Muscle of back (tissue), 11 donors: Measurements from ENCODE around the gene RALGAPA2. TPM values are rescaled to one million over a fixed set of nuclear protein-coding genes. Genes with fewer than 3 reads are reported as not detected.

ENCODE experiments used
- DNase-seq, 3 donors: peaks; one replicate each; pipeline versions ENCODE4 v3.0.0 to v3.0.0-alpha.2; 2013
- polyA plus RNA-seq, 10 donors: library from polyadenylated mRNA; unstranded; fragments of 120-200 nt; gene quantifications; one replicate each; pipeline ENCODE4 v1.2.1, GENCODE V29; 2013; ENCODE audit not compliant: insufficient read length in 10 of 10

The RALGAPA2 gene
- polyA plus RNA-seq, 10 donors: 6.8 to 12.3 (median 10.2) TPM

DNA sequence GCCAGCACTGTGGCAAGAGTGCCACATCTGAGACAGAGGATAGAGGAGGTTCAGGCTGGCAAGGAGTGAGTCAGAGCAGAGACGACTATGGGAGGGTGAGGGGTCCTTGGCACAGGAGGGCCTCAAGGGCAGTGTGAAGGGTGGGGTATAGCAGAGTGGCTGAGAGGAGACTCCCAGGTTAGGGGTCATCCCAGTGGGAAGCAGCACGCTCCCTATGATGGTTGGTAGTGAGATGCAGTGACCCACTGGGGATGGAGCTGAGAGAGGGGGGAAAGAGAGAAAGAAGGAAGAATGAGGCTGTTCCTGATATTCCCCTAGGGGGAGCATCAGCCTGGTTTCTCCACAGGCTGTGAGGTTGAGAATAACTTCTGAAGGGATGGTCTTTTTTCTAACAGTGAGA is 247.2 kb downstream of the RALGAPA2 start:
- no peak for DNase-seq

DNA sequence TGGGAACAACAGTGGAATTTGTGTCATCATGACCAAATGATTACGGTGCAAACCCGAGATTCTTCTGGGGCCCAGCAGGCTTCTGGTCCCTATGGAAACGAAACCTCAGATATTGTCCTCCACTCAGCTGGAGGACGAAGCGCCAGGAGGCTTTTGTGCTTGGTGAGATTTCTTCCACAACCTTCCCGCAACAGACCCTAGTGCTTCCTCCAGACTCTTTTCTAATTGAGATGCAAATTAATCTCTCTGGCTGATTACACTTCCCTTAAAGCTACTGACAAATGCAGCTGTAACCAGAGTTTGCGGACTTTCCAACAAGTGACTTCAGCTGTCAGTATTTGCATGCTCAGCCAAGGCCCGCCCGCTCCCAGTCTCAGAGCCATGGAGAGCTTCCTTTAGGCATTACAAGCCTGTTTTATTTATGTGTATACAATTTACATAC is 248.5 kb downstream of the RALGAPA2 start:
- peak; percentile 22 to 70 (median 56) for DNase-seq

DNA sequence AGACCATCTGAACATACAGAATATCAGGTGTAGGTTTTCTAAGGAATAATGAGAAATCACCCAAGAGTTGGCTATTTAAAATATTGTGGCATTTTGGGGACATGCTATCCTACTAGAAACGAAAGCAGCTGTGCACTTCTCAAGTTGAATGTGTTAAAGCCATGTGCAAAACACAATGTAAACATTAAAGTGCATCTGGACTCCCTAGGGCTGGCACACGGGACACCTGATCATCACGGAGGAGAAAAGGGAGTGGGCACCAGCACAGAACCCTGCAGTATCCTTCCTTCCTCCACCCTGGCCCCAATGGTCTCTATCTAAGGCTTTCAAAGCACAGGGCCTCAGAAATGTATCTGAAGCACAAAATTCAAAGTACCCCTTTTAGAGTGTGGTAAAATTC is 250.3 kb downstream of the RALGAPA2 start:
- no peak for DNase-seq

DNA sequence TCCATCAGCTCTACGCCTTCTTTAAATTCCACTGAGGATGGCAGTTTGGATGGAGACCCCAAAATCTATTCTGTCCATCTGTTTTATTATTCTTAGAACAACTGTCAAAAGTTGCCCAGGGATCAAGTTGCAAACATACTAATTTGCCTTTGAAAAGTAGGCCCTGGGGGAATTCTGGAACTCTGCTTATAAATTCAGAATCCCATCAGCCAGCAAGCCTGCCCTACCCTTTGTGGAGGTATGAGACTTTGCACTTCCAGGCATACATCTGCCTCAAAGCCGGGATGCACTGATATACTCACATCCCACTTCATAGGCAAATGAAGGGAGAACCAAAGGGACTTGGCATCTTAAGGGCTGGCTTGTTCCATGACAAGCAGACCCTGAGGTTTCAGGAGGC is 250.9 kb downstream of the RALGAPA2 start:
- no peak for DNase-seq

DNA sequence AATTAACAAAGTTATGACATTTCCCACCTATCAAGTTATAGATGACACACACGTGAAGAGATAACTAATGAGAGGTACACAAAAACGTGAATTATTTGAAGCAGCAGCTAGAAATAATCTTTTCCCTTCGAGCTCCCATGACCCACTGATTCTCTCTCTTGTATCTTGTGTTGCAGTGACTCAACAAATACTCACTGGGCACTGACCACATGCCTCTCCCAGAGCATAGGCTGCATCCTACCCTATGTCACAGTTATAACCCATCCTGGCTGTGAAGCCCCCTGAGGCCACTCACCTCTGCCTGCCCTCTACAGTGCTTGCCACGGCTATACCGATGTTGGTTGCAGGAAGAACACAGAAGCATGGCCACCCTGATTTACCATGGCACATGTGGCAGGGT is 252.7 kb downstream of the RALGAPA2 start:
- DNase-seq: no peak

DNA sequence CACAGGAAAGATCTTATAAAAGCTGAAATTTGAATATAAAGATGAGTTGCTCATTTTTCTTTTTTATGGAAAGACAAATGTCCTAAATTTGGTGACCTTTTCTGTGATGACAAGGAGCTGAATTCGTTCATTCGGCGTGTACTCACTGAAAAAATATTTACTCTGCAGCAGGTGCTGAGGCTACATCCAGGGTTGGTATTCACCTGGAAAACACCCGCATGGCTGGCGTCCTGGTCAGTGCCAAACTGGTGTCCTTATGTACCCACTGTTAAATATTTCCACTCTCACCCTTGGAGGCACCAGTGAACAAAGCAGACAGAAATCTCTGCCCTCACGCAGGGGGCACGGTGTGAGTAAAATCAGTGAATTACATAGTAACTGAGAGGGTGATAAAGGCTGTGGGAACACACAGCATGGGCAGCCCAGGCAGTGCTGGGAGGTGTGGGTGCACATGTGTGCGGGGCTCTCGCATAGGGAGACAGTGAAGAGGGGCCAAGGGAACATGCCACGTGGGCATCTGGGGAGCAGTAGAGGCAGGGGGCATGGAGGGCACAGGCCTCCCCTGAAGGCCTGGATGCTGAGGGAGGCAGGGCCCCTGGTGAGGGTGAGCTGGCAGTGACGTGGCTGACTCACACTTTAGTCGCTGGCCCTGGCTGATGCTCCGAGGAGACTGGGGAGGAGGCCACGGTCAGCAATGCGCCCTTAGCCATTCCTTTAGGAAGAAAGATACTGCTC is 254.9 kb downstream of the RALGAPA2 start:
- DNase-seq: no peak

DNA sequence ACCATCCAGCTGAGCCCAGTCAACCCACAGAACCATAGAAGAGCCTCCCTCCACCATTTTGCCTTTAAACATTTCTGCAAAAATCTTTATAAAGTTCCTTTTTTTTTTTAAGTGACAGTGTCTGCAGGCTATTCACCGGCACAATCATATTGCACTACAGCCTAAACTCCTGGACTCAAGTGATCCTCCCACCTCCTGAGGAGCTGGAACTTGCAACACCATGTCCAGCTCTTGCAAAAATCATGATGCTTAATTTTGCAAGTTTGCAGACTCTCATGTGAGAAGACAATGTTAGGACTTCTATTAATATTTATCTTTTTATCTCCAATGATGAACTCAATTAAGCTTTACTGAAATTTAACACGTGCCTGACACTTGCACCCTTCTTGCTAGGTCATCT is 255.7 kb downstream of the RALGAPA2 start:
- no peak for DNase-seq

DNA sequence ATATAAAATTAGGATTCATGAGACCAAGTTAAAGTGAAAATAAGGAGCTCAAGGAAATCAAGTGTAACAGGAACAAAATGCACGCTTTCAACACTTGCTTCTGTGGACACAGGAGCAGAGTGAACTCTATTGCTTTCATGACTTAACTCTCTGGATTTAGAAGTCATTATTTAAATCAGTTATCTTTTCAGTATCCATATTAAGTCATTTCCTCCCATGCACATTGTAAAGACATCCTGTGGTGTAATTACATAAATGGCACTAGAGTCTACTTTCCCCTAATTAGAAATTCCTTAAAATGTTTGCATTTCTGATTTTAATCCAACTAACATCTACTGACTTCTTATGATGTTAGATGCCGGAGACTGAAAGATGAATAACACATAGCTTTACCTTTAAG is 256.5 kb downstream of the RALGAPA2 start:
- no peak for DNase-seq

DNA sequence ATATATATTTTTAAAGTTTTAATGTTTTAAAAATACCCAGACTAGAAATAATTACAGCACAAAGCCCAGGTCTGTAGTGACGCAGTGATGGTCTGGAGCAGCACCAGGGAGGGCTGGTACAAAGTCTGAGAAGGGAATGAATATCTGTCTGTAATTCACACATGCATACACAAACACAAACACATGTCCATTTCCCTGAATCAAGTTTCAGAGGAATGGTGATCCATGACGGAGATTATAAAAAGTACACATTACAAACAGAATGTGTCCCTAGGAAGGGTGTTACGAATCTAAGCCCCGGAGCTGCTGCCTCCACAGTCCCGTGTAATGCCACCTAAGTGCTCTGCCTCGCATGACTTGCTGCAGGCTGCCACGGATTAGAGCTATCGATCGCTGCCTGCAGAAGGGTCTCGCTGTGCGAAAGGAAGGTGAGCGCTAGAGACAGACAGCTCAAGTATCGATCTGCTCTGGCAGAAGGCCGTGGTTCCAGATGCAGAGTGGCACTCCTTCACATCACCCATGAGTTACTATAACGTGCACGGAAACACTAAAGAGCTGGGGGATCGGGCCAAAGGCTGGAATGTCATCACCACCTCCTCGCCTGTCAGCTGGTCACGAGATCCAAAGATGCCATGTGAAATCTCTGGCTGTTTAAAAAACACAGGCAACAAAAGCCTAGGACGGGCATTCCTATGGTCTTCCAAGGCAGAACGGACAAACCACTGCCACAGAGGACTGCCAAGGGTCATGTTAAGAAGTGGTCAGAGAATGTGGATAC is 257.4 kb downstream of the RALGAPA2 start:
- no peak for DNase-seq

DNA sequence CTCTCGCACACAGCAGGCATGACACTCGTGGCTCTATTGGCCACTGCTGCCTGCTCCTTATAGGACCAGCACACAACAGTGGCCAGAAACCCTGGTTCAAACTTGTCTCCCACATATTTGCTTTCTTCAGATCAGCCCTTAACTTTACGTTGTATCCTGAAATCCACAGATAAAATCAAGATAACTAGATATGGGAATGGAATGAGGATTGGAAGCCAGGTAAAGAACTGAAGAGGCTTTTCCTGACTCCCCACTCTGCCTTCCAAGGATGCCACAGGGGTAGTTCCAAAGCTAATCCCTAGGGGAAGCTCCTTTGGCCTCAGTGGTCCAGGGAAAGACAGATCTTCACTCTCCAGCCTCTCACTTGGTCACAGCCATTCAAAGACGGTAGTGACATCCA is 258.1 kb downstream of the RALGAPA2 start:
- DNase-seq: no peak

DNA sequence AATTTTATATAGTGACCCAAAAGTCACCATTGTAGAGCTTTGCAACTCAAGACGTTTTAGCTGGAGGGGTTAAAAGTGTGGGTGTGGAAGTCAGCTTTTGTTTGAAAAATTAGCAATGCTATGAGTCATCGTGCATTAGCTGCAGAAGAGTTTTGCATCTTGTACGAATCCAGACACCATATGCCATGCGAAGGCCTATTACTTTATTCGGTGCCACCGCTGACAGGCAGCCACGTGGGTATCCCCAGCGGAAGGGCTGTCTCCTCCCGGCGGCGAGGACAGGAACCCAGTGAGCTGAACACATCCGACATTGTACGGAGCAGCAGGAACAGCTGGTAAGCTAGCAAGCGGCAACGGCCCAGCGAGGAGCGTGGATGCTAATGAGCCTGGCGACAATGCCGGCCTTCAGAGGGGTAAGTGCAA is 260.2 kb downstream of the RALGAPA2 start:
- peak; percentile 44 to 72 (median 48) for DNase-seq

DNA sequence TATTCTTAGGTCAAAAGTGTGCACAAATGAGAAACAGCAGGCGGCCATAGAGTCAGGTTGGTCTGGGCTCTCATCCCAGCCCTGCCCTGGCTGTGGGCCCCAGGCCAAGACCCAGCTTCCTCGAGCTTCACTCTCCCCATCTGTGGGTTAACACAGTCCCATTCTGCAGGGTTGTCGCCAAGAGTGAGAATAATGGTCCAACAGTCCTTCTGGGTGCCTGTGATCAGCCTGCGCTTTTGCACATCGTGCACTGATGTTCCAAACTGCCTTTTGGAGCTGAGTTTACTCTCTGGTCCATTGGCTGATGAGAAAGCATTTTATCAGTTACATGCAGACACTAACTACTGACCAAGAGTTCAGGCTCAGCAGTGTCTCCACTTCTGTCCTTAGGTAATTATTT is 261.9 kb downstream of the RALGAPA2 start:
- peak in 2 of 3 donors; percentile 5 to 21 for DNase-seq

DNA sequence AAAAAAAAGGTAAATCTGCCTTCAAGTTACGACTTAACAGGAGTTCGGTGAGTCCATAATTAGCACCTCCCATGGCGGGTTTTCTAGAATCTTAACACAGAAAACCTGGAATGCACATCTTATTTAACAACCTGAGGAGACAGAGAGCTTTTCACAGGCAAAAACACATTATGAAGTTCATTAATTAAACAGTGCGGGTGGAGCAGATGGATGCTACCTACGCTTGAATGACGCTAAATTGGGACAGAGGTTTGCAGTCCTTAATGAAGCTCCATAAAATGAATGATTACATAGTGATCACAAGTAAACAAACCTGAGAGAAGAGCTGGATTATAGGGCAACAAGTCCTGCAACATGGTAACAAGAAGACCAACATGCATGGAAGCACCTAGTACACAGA is 263.6 kb downstream of the RALGAPA2 start:
- DNase-seq: no peak

DNA sequence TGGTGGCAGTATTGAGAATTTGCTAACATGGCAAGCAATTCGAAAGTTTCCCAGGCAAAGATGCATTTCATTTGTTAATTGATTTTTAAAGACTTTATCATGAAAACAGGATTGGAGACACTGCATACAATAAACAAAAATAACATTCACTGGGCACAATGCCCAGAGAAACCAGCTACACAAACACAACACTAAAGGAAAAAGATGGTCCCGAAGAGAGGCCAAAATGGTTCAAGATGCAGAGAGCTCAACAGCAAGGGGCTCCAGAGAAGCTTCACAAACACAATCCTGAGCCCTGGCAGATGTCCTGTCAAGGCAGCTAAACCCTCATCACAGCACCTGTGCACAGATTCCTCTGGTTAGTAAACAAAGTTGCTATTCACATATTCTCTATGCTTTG is 265.2 kb downstream of the RALGAPA2 start:
- no peak for DNase-seq

DNA sequence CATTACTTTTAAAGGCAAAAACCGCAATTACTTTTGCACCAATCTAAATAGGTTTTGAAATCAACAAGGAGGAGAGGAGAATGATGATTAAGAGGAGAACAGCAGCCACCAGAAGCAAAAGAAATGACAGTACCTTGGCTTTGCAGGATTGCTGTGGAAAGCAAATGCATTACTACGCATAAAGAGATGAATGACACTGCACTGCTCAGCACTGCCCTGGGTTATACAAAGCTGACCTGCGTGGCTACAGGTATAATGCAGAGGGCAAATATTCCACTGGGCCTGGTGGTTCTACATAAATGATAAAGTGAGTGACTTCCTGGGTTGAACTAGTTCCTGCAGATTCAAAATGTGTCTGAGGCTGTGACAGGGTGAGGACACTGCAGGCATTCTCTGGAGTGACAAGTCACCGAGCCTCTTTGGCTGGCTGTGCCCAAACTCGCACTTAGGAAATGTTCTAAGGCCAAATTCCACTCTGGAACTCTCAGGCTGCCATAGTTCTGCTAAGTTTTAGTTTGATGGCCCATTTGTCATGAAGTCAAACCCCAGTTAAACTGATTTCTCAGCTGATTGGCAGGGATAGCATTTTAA is 265.9 kb downstream of the RALGAPA2 start:
- no peak for DNase-seq

DNA sequence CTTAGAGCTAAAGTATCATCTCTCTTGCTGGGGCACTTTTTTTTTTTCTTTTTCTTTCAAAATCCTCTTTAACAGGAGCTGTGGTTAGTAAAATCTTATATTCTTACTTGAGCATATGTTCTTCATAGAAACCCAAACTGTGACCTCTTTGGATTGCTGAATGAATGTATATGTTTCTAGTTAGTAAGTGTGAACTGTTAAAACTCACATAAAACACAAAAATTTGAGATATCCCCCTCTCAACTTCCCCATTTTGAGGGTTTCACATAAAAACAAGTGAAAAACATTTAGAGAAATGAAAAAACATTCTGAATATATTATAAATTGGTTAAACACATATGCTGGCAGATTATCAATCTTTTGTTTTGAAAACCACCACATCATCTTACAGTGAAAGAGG is 266.4 kb downstream of the RALGAPA2 start:
- no peak for DNase-seq

DNA sequence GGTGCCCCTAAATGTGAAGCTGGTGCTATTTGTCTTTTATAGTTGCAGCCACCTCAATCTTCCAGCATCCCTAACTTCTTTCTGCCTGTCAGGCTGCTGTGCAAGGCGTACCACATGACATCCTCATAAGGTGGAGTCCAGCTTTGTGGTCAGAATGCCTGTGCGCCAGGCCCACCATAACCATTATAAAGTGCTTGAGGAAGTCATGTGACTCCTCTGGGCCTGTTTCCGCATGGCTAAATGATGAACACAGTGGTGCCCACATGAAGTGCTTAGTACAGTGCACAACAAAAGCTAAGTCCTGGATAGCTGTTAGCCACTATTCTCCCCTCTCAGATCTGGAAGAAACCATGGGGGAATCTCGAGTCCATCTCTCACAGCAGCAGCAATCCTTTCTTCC is 268.9 kb downstream of the RALGAPA2 start:
- DNase-seq: no peak

DNA sequence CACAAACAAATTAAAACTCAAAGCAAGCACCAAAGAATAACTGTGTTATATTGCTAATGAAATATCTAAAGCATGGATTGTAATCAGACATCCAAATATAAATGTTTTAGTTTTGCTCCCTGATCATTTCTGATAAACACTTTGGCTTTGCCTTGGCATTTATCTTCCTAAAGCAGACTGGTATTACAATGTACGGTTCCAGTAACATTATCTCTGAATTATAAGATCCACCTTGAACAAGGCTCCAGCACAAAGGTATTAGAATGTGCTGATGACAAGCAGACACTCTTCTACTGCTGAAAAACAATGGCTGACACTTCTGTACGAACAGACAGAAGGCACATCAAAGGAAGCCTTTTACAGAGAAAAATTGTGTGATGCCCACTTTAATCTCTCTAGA is 270.0 kb downstream of the RALGAPA2 start:
- no peak for DNase-seq

DNA sequence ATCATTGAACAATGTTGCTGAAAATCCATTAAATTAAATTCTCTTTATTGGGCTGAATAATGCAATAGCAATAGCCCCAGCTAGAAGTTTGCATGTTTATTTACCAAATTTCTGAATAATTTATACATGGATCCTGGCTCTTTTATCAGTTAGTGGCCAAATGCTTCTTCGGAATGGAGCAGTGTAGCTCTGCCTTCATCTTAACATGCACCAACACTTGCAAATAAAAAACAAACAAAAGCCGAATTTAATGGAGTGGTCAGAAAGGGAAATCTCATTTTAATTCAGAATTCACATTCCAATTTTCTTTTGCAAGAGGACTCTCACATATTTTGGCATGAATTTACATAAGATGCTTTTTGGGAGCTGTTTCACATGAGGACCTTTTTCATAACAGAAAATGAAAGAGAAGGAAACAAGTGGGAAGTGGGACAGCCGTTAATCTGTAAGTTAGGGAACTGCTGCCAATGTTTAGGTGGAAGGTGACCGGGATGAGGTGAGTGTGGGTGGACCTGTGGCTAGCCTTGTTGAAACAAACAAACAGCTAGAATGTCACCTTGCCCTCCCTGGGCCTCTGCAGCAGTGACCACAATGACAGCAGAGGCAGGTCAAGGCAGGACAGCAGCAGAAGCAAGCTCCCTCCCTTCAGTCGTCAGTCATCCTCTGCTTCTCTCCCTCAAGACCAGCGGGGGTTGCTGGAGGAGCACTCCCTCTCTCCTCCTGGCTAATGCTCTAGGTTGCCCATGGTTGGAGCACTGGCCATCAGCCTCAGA is 271.4 kb downstream of the RALGAPA2 start:
- DNase-seq: no peak

DNA sequence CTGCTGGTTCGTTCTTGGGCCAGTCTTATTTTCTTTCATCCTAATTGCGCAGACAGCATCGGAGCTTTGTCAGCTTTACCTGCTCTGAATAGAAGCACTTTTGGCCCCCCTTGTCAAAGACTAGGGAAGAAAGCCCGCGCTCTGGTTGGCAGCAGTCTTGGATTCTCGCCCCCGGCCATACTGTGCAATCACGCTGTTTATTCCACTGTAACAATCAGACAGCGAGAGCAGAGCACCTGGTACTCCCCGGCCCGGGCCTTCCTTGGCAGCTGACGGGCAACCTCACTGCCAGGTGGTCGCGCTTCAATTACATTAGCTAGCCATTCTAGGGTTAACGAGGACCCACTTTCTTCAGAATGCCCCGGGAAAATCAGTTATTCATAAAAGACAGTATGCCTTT is 272.0 kb downstream of the RALGAPA2 start:
- DNase-seq: no peak

DNA sequence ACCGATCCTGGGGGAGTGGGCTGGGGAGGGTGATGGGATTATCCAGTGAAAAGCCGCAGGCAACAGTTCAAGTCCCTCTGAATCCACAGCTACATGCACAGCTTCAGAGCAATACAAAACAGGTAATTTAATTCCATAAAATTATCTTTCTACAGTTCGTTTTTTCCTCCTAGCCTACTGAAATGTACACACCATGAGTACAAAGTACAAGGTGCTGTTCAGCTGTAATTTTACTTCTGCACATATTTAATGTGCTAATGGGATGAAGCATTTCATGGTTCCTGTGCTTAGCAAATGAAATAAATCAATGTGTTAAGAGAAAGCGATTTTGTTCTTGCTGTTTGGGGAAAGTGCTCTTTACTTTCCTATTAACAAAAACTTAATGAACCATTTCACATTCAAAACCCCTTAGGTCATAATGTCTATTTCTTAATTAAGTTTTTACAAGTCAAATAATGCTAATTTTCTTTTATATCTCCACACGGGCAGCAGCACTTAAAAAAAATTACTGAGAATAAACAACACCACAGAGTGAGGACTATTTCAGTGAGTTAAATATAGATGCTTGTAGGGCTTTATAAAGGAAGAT is 272.7 kb downstream of the RALGAPA2 start:
- DNase-seq: no peak

DNA sequence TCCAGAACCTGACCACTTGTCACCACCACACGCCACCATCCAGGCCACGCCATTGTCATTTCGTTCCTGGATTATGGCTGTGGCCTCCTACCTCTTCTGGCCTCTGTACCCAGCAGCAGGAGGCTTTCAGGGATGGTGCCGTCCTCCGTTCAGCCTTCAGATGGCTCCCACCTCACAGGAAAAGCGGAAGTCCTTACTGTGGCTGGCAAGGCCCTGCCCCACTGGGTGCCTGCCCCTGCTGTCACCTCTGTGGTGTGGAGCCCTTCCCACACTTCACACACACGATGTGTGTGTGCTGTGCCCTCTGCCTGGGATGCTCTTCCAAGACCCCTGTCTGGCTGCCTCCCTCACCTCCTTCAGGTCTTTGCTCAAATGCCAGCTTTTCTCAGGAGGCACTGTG is 275.1 kb downstream of the RALGAPA2 start:
- no peak for DNase-seq
